Renal pelvis (tissue), 4 donors: Measurements from ENCODE around the gene HAO2. TPM values are rescaled to one million over a fixed set of nuclear protein-coding genes. Genes with fewer than 3 reads are reported as not detected.
"Not testable (repeated sequence)": the region's sequence is repeated elsewhere in the genome, so short reads cannot be mapped to it uniquely, and the experiment has no call there.

ENCODE experiments used
- DNase-seq: peaks from one replicate; pipeline ENCODE4 v3.0.0-alpha.2; 2013
- polyA plus RNA-seq, 3 donors: library from polyadenylated mRNA; unstranded; fragments of 120-200 nt; gene quantifications; one replicate each; pipeline ENCODE4 v1.2.1, GENCODE V29; 2013; ENCODE audit not compliant: insufficient read length in 3 of 3

Gene HAO2
- polyA plus RNA-seq, 3 donors = 107 to 128 (median 109) TPM

GRCh38 chr1:119374208-119374874, 5.8 kb downstream of the HAO2 start:
- no peak for DNase-seq

GRCh38 chr1:119375366-119375765, 6.8 kb downstream of the HAO2 start:
- no peak for DNase-seq

- no peak for DNase-seq
Measured at GRCh38 chr1:119376594-119376993, 8.0 kb downstream of the HAO2 start.

GRCh38 chr1:119377594-119377993, 9.0 kb downstream of the HAO2 start:
- not testable (repeated sequence) for DNase-seq

- no peak for DNase-seq
Measured at GRCh38 chr1:119379117-119379516, 10.5 kb downstream of the HAO2 start.

GRCh38 chr1:119380304-119380703, 11.7 kb downstream of the HAO2 start:
- DNase-seq = no peak

GRCh38 chr1:119380983-119381662, 12.5 kb downstream of the HAO2 start:
- no peak for DNase-seq

- DNase-seq = no peak
Measured at GRCh38 chr1:119384591-119384990, 16.0 kb downstream of the HAO2 start.

GRCh38 chr1:119385650-119386049, 17.1 kb downstream of the HAO2 start:
- DNase-seq = no peak

GRCh38 chr1:119387858-119388257, 19.3 kb downstream of the HAO2 start:
- DNase-seq = no peak

GRCh38 chr1:119388450-119388849, 19.9 kb downstream of the HAO2 start:
- DNase-seq = no peak

- DNase-seq = no peak
Measured at GRCh38 chr1:119390526-119390925, 21.9 kb downstream of the HAO2 start.

GRCh38 chr1:119391749-119392148, 23.2 kb downstream of the HAO2 start:
- DNase-seq = no peak

- no peak for DNase-seq
Measured at GRCh38 chr1:119394085-119394484, 25.5 kb downstream of the HAO2 start.

GRCh38 chr1:119396982-119397381, 28.4 kb downstream of the HAO2 start:
- no peak for DNase-seq

GRCh38 chr1:119397986-119398385, 29.4 kb downstream of the HAO2 start:
- DNase-seq = no peak

GRCh38 chr1:119404736-119405135, 36.2 kb downstream of the HAO2 start:
- no peak for DNase-seq

GRCh38 chr1:119409731-119410130, 41.1 kb downstream of the HAO2 start:
- DNase-seq = no peak

GRCh38 chr1:119410961-119411360, 42.4 kb downstream of the HAO2 start:
- DNase-seq = no peak

- DNase-seq = no peak
Measured at GRCh38 chr1:119414950-119415349, 46.4 kb downstream of the HAO2 start, which contains the start of gene HSD3B2. TSS of gene HSD3B2 (plus strand) at chr1:119415150. CDS start at chr1:119415420, 270 bp downstream.

- DNase-seq = no peak
Measured at GRCh38 chr1:119416006-119416640, 47.5 kb downstream of the HAO2 start.

- DNase-seq = no peak
Measured at GRCh38 chr1:119419109-119419508, 50.5 kb downstream of the HAO2 start.

- DNase-seq = no peak
Measured at GRCh38 chr1:119420638-119421037, 52.1 kb downstream of the HAO2 start.
